H7 (cell line): ENCODE measurements around the gene TTLL6. TPM values are rescaled to one million over a fixed set of nuclear protein-coding genes. Genes with fewer than 3 reads are reported as not detected.

ENCODE experiments used
- DNase-seq: peaks from one replicate; pipeline ENCODE4 v3.0.0; 2012
- H3K27me3 ChIP-seq: 2 replicates; pipeline ENCODE4 v1.6.0; 2011; ENCODE audit warnings: mild to moderate bottlenecking, low read length; ENCODE audit not compliant: control insufficient read depth, insufficient read depth
- H3K36me3 ChIP-seq: replicated peaks from 2 replicates; pipeline ENCODE4 v1.5.1; 2011; ENCODE audit warnings: low read length; ENCODE audit not compliant: control insufficient read depth, insufficient read depth
- H3K4me3 ChIP-seq: 2 replicates; pipeline ENCODE4 v1.5.1; 2011; ENCODE audit warnings: low read depth, mild to moderate bottlenecking, control low read depth, low read length, moderate library complexity; ENCODE audit not compliant: insufficient read depth
- total RNA-seq: library from RNA; depleted of rRNA; stranded (reverse); fragments of >200 nt; shearing (Covaris generic); gene quantifications from 2 replicates; pipeline ENCODE4 v1.2.3, GENCODE V29; 2014

TTLL6 gene
- total RNA-seq, 1 experiment from 2014 or later: 2.1 TPM

DNA sequence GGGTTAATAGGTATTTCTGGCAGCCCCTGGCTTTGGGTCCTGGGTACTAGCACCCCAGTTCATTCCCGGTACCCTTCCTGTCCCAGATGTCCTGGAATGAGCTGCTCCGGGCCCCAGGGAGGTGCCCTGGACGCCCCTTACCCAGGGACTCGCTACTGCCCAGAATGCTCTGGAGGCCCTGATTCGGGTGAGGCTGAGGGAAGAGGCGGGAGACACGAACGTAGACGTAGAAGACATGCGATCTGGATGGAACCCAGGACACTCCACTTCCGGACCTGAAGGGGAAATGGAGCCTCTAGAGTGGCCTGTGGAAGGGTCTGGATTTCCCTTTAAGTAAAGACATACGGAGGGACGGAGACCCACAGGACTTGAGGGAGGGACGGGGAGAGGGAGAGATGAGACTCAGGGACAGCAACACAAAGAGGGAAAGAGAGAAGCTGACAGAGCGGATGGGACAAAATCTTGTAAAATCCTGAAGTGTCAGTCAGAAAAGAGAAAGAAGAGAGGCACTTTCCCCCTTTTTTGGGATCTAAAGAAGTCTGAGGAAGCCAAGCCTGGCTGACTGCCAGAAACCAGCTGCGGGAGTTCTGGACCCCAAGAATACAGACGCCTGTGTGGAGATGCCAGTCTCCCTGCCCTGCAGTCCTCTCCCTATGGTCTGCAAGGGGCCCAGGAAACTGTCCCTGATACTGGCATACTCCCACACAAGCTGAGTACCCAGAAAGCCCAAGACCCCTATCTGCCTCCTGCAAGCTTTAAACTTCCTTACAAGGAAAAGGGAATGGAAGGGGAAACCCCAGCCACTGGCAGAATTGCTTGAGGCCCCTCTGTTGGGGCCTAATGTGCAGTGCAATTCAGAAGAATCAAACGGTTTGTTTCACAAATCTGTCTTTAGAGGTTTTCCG is 87.4 kb downstream of the TTLL6 start:
- H3K27me3 ChIP-seq: peaks cover 100% of the 10 kb centered on the region
- peak overlapping the region; percentile 42; the same call in 1 of the 2 replicates for H3K4me3 ChIP-seq
- no peaks in the 10 kb centered on the region for H3K36me3 ChIP-seq
- DNase-seq: no peak

DNA sequence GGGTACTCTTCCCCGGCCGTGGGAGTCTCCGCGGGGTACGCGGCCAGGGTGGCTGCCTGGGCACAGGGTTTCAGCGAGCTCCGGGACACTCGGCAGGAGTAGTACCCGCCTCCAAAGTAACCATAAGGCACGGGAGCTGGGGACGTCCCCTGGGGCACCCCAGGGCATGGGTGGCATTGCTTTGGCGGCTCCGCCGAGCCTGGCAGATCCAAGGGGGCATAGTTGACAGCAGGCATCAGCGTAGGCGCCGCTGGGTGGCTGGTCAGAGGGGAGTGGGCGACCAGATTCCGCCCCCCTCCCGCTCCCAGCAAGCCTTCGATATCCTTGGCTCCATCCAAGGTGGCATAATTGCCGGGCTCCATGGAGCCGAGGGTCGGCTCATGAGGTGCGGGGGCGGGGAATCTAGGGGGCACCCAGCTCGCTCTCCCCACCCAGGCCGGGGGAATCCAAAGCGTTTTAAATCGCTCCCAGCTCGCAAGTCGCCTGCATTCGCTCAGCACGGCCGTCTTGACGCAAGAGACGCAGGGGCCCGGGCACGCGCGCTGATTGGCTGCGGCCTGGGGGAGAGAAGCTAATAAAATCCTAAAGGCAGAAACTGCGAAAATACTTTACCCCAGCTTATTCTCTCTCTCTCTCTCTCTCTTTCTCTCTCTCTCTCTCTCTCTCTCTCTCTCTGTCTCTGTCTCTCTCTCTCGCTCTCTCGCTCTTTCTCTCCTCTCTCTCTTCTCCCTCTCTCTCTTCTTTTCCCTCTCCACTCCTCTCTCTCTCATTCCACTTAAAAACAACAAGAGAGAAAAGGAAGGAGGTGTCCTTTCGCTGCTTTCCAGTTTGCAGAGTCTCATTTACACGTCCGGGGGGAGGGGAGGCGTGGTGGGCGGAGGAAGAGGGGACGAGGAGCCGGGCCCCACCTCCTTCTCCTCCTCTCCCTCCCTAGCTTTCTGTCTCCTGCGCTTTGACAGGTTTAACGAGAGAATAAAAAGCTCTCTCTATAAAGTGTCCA is 88.5 kb downstream of the TTLL6 start, which contains the start of gene HOXB13:
Gene HOXB13 (minus strand): TSS at position 519 of the 1,000 bp plus-strand sequence. CDS start 157 bp downstream, at position 362.
- peak; percentile 83 for DNase-seq
- H3K36me3 ChIP-seq: no peaks in the 10 kb centered on the region
- H3K27me3 ChIP-seq: peaks cover 100% of the 10 kb centered on the region
- peak within 1 kb of the TSS; percentile 42 for H3K4me3 ChIP-seq

- Histone ChIP-seq H3K4me3 (peak overlapping the region; percentile 42; the same call in 1 of the 2 replicates), H3K27me3 (peaks cover 99% of the 10 kb centered on the region)
Observed at GRCh38 chr17:48727415-48728175, 89.4 kb downstream of the TTLL6 start.

DNA sequence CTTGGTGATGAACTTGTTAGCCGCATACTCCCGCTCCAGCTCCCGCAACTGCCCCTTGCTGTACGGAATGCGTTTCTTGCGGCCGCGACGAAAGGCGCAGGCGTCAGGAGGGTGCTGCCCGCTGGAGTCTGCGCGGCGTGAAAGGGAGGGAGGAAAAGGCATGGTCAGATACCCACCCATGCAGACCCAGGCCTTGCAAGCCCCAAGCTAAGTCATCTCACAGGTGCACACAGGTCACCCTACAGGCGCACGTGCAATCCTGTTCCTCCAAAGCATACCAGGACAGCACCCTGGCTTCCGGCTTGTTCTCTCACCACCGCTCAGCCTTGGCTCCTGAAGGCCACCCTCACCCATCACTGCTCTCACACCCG is 90.1 kb downstream of the TTLL6 start:
- H3K4me3 ChIP-seq: no peak overlapping the region
- H3K36me3 ChIP-seq: no peaks in the 10 kb centered on the region
- H3K27me3 ChIP-seq: peaks cover 99% of the 10 kb centered on the region
- DNase-seq: no peak

More at GRCh38 chr17:48727415-48728175, 89.4 kb downstream of the TTLL6 start:
- no peaks in the 10 kb centered on the region for H3K36me3 ChIP-seq
- no peak for DNase-seq

DNA sequence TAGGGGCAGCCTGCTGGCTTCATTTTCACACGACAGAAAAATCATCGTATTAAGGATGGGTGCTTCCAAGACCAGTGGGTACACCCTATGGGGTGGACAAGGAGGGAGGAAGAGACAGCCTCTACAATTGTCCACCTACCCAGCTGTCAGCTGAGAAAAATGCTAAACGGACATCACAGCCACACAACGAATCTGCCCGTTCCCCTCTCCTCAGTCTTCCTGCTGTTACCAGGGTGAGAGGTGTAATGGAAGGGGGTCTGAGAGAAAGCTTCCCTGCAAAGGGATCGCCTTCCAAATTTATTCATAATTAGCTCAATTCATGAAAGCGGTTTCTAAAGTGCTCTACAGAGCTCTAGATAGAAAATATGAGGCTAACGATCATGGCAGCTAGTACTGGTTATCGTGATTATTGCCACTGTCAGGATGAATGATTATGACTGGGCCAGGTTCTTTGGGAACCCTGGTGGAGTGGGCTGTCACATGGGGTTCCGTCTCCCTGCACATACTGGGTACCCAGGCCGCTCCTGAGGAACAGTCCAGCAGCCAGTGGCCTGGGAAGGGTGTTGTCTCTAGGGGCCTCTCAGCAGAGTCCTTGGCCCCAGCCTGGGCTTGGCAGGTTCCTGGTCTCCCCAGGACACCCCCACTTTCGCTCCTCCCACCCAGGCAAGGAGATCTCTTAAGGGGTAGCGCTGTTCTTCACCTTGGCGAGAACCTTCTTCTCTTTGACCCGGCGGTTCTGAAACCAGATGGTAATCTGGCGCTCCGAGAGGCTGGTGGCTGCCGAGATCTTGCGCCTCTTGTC is 90.7 kb downstream of the TTLL6 start:
- Histone ChIP-seq H3K27me3 (peaks cover 99% of the 10 kb centered on the region), H3K36me3 (no peaks in the 10 kb centered on the region), H3K4me3 (no peak overlapping the region)
- no peak for DNase-seq

DNA sequence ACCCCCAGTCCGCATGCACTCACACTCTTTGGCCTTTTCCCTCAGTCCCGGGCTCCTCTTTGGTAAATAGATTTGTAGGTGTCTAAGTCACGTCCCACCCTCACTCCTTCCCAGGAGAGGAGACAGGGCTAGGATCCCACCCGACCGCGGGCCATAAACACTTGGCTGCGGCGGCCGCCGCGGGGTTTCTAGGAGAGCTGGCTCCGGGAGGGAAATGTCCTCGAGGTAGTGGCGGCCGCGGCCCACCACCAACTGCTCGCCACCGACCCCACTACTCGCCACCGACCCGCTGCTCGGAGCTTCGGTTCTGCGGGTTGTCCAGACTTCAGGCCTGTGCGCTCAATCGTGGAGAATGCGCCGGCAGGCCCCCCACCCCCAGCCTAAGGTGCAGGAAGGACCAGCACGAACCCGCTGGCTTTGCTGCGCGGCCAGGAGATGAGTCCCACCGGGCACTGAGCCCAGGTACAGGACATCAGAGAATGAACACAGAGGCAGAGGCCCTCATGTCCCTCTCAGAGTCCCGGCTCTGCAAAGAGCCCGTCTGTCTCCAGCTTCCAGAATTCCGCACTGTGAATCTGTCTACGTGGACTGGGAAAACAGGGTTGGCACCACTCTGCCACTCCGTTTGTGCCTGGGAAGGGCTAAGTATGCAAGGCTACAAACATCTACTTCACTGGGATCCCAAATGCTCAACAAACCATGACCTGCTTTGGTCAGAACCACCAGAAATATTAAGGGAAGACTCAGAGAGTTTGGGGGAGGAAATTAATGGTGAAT is 91.6 kb downstream of the TTLL6 start:
- H3K36me3 ChIP-seq: no peaks in the 10 kb centered on the region
- H3K27me3 ChIP-seq: peaks cover 99% of the 10 kb centered on the region
- no peak for DNase-seq
- no peak overlapping the region for H3K4me3 ChIP-seq

DNA sequence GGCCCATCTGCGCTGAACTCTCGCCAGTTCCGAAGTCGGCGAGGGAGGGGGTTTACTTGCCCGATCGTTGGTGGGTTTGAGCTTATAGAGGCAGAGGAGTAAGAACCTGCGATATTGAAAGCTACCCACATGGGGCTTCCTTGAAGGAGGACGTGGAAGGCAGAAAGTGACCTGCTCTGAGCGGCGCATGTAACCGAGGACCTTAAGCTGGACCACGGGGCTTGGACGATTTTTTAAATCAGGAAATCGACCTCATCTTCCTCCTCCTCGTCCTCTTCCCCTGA is 92.1 kb downstream of the TTLL6 start:
- Histone ChIP-seq H3K36me3 (no peaks in the 10 kb centered on the region), H3K4me3 (no peak overlapping the region), H3K27me3 (peaks cover 99% of the 10 kb centered on the region)
- no peak for DNase-seq

DNA sequence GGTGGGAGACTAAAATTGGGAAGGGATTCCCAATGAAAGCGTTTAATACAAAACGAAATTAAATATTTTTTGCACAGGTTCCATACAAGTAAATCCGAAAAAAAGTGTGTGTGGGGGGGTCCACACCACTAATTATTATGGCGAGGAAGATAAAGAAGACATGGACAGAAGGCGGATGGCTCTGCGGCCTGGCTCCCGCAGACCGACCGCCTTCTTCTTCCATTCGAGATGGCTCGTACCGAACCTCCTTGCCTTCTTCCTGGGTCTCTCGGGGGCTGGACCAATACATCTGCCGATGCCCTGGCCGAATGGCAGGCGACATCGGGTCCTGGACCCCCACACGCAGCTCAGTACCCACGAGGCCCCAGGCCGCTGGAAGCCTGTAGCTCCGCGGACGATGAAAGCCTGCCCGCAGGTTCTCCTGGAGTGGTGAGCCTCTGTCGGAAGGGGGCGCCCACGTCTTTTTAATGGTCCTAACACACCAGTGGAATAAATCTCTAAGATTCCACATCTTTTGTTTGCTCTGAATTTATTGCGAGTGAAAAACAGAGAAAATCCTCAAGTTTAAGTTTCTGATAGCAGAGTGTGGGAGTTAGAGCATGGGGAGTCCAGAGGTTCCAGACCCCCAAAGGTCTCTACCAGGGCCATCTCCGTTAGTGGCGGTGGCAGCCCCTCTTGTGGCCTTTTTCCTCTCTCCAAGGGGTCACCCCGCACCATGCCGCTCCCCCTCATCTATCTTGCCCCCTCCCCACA is 92.6 kb downstream of the TTLL6 start:
- no peaks in the 10 kb centered on the region for H3K36me3 ChIP-seq
- peak overlapping the region; percentile 20; the same call in 1 of the 2 replicates for H3K4me3 ChIP-seq
- H3K27me3 ChIP-seq: peaks cover 98% of the 10 kb centered on the region
- DNase-seq: peak; percentile 81

DNA sequence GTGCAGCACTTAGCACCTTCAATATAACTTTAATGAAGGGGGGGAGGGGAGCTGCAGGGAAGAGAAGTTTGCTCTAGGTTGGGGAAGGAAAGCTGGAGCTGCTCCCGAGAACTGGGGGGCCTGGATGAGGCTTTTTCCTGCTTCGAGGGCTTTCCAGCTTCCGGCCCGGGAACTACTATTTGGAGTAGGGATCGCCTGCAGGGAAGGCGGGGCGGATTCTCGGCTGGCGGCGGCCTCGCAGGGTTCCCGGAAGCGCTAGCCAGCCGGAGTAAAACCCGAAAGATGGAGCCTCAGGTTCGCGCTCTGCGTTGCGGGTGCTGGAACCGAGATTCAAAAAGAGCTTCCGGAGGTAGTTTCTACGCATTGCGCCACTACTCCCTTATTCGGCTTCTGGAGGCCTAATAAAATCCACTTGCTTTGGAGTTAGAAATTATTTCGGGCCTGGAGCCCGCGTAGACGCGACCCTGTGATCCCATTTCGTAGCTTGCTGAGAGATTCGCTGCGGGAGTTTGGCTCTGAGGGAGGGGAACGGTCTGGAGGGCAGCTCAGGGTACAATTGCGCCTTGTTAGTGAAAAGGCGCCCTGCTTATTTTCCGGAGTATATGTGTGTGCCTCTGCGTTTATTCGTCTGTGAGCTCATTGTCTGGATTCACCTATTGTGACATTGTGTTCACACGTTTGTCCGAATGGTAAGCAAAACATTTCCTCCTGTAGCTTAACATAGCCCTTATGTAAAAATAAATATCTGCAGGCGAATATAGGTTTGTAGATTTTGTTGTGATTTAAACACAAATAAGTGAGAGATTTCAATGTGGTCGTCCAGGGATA is 93.4 kb downstream of the TTLL6 start:
- Histone ChIP-seq H3K27me3 (peaks cover 98% of the 10 kb centered on the region), H3K4me3 (peak overlapping the region; percentile 59)
- peak; percentile 80 for DNase-seq

GRCh38 chr17:48722915-48723422 is 94.1 kb downstream of the TTLL6 start, which contains the start of gene PRAC2:
TSS of gene PRAC2 (plus strand) at chr17:48723185. CDS start at chr17:48724411, 1,226 bp downstream.
- Histone ChIP-seq H3K36me3 (no peaks in the 10 kb centered on the region), H3K4me3 (peak within 1 kb of the TSS; percentile 59), H3K27me3 (peaks cover 98% of the 10 kb centered on the region)
- peak; percentile 80 for DNase-seq

More for the DNA sequence above, 93.4 kb downstream of the TTLL6 start:
- H3K36me3 ChIP-seq: no peaks in the 10 kb centered on the region

DNA sequence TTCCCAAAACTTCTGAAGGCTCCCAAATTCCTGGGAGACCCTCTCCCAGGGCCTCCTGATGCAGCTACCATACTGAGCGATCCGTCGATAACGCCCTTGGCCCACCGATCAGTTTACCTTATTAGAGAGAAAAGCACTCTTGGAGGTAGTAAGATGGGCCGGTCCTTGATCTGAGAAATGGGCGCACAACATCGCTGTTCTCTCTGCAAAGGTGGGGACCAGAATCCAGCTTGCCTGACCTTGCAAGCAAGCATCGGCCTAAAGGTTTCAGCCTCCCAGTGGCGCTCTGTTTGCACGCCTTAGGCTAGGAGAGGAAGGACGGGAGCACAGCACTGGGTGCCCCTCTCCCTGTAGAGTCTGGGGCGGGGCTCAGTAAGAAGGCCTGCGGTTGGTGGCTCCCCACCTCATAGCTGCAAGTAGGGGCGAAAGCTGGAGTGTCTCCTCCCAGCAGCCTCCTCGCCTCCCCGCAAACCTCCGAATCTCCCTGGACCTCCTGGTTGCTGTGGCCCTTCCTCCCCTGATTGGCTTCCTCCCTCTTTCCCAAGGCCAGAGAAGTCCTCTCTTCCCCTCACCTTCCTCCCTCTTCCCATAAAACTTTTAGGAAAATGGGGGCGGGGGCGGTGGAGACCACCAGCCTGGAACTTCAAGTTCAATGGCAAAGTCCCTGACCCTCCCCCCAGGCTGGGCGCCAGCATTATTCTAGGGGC is 94.7 kb downstream of the TTLL6 start, which contains the start of gene PRAC1:
Gene PRAC1 (minus strand): TSS at position 318 of the 707 bp plus-strand sequence. CDS start 126 bp downstream, at position 192.
- peaks cover 98% of the 10 kb centered on the region for H3K27me3 ChIP-seq
- no peak for DNase-seq
- H3K36me3 ChIP-seq: no peaks in the 10 kb centered on the region
- peak within 1 kb of the TSS; percentile 59 for H3K4me3 ChIP-seq
